Measurements from ENCODE around the gene NUP205. TPM values are rescaled to one million over a fixed set of nuclear protein-coding genes. Genes with fewer than 3 reads are reported as not detected.
A peak's percentile ranks its signal among the peaks of the same experiment; 100 is the strongest.

NUP205 gene
- total RNA-seq, 6 experiments from 2014 or later: 32.3 to 54.7 (median 49.9) TPM

GRCh38 chr7:135571834-135572233 lies 14.1 kb downstream of the NUP205 start:
- H3K27me3 Mint-ChIP-seq (ENCODE audit: insufficient read depth): no peaks in the 10 kb centered on the region
- no peaks in the 10 kb centered on the region for H3K9me3 Mint-ChIP-seq
- no peak overlapping the region for H3K4me3 Mint-ChIP-seq
- no peak for DNase-seq
- no peak overlapping the region for H3K27ac Mint-ChIP-seq
- no peak for TF ChIP-seq CTCF (IDR thresholded peaks at IDR 0.05)
- no peaks in the 10 kb centered on the region for H3K4me1 Mint-ChIP-seq (ENCODE audit: low read depth)
- peaks cover 24% of the 10 kb centered on the region for H3K36me3 Mint-ChIP-seq (ENCODE audit: low read depth)

GRCh38 chr7:135573541-135573940 lies 15.8 kb downstream of the NUP205 start:
- Mint-ChIP-seq H3K36me3 (ENCODE audit: low read depth) (peaks cover 29% of the 10 kb centered on the region), H3K4me3 (no peak overlapping the region), H3K4me1 (ENCODE audit: low read depth) (no peaks in the 10 kb centered on the region), H3K27ac (no peak overlapping the region), H3K9me3 (no peaks in the 10 kb centered on the region), H3K27me3 (ENCODE audit: insufficient read depth) (no peaks in the 10 kb centered on the region)
- no peak for TF ChIP-seq CTCF (IDR thresholded peaks at IDR 0.05)
- DNase-seq: no peak

GRCh38 chr7:135575296-135575695 lies 17.6 kb downstream of the NUP205 start:
- H3K36me3 Mint-ChIP-seq (ENCODE audit: low read depth): peaks cover 29% of the 10 kb centered on the region
- no peaks in the 10 kb centered on the region for H3K27me3 Mint-ChIP-seq (ENCODE audit: insufficient read depth)
- no peaks in the 10 kb centered on the region for H3K4me1 Mint-ChIP-seq (ENCODE audit: low read depth)
- H3K4me3 Mint-ChIP-seq: no peak overlapping the region
- peak overlapping the region; percentile 41 for H3K27ac Mint-ChIP-seq
- TF ChIP-seq CTCF (IDR thresholded peaks at IDR 0.05): no peak
- H3K9me3 Mint-ChIP-seq: no peaks in the 10 kb centered on the region
- DNase-seq: no peak

GRCh38 chr7:135578569-135578968 lies 20.9 kb downstream of the NUP205 start:
- Mint-ChIP-seq H3K9me3 (no peaks in the 10 kb centered on the region), H3K36me3 (ENCODE audit: low read depth) (peaks cover 26% of the 10 kb centered on the region), H3K4me3 (no peak overlapping the region), H3K4me1 (ENCODE audit: low read depth) (no peaks in the 10 kb centered on the region), H3K27me3 (ENCODE audit: insufficient read depth) (no peaks in the 10 kb centered on the region; the same call in 1 of the 2 replicates), H3K27ac (no peak overlapping the region)
- no peak for DNase-seq
- no peak for TF ChIP-seq CTCF (IDR thresholded peaks at IDR 0.05)

GRCh38 chr7:135584362-135585353 lies 26.9 kb downstream of the NUP205 start:
- Mint-ChIP-seq H3K27me3 (ENCODE audit: insufficient read depth) (no peaks in the 10 kb centered on the region; the same call in 1 of the 2 replicates), H3K36me3 (ENCODE audit: low read depth) (peaks cover 14% of the 10 kb centered on the region), H3K27ac (peak overlapping the region; percentile 16; the same call in 1 of the 2 replicates), H3K4me1 (ENCODE audit: low read depth) (peaks cover 9% of the 10 kb centered on the region), H3K4me3 (no peak overlapping the region), H3K9me3 (no peaks in the 10 kb centered on the region)
- TF ChIP-seq CTCF (IDR thresholded peaks at IDR 0.05): no peak
- no peak for DNase-seq
